Stromal cell of bone marrow (primary cell): ENCODE measurements around the gene RANGRF.

ENCODE experiments used
- DNase-seq: peaks from one replicate; pipeline ENCODE4 v3.0.0-alpha.2; 2012; ENCODE audit warnings: low read depth

Gene RANGRF

GRCh38 chr17:8314797-8315763 is 26.6 kb downstream of the RANGRF start:
- no peak for DNase-seq

DNA sequence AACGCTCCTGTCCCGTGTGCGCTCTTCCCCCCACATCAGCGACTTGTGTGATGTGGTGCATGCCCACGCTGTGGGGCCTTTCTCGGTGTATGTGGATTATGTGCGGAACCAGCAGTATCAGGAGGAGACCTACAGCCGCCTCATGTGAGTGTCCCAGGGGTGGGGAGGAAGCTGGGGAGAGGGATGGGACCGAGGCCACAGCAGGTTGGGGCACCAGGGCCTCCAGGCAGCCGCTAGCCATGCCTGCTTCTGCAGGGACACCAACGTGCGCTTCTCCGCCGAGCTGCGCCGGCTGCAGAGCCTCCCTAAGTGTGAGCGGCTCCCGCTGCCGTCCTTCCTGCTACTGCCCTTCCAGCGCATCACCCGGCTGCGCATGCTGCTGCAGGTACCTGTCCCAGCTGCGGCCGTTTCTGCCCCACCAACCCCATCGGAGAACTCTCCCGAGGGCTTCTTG is 27.3 kb downstream of the RANGRF start:
- DNase-seq = no peak

- DNase-seq = no peak
Observed at GRCh38 chr17:8318010-8318935, 29.8 kb downstream of the RANGRF start.

DNA sequence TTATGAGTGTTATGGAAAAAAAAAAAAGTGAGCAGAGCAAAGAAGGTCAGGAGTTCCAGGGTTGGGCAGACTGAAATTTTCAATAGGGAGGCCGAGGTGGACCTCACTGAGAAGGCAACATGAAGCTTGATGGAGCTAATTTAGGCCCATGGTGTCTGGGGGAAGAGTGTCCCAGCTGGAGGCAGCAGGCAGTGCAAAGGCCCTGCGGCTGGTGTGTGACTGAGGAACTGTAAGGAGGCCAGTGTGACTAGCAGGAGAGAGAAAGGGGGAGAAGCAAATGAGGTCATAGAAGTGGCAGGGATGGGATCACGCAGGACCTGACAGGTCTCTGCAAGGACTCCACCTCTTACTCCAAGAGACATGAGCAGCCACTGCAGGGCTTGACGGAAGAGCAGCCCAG is 31.8 kb downstream of the RANGRF start:
- DNase-seq = no peak

GRCh38 chr17:8320990-8321389 is 32.5 kb downstream of the RANGRF start:
- DNase-seq = no peak

DNA sequence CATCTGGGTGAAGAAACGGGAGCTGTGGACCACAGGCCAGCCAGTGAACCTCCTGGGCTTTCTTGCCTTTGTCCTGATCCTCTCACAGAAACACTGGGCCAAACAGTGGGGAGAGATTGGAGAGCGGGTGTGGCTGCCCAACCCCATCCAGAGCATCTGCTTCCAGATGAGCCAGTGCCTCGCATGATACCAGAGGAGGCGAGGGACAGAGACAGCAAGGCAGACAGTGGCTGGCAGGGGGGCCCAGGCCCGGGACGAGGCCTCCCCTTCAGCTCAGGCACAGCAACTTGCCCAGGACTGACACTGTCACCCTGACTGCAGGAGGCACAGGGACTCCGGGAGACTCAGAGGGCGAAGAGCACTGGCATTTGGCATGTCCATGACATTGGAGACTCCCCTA is 33.6 kb downstream of the RANGRF start:
- DNase-seq = no peak

DNA sequence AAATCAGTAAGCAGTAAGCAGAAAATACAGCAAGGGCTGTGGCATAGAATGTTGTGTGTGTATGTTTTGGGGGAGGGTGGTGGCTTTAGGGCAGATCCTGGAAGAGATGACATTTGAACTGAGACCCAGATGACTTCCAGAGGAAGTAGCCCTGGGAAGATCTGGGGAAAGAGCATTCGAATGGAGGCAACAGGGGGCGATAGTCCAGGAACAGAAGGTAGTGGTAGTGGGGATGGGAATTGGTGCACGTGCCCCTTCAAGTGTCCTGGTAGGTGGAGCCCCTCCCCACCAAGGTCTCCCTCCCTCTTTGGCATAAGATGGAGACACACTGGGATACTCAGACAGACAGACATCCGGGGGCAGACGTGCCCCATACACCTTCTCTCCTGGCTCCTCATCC is 35.7 kb downstream of the RANGRF start:
- no peak for DNase-seq

DNA sequence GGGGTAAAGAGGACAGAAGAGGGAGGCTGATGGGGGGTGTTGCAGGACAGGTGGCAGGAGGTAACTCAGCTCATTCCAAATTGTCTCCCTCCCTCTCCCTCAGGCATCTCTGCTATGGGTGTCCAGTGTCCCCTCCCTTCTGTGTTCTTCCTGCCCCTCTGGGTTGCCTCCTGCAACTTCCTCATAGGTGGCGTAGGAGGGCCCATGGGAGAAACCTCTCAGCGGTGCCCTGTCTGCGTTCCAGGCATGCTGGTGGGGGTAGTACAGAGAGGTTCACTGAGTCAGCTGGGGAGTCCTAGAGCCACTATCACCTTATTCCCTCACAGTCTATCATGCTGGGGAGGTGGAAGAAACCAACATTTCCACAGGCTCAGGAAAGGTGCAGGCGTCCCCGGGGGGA is 36.5 kb downstream of the RANGRF start:
- DNase-seq = no peak

- DNase-seq = no peak
Observed at GRCh38 chr17:8326511-8327302, 38.2 kb downstream of the RANGRF start.

- no peak for DNase-seq
Observed at GRCh38 chr17:8327303-8327649, 38.8 kb downstream of the RANGRF start.

DNA sequence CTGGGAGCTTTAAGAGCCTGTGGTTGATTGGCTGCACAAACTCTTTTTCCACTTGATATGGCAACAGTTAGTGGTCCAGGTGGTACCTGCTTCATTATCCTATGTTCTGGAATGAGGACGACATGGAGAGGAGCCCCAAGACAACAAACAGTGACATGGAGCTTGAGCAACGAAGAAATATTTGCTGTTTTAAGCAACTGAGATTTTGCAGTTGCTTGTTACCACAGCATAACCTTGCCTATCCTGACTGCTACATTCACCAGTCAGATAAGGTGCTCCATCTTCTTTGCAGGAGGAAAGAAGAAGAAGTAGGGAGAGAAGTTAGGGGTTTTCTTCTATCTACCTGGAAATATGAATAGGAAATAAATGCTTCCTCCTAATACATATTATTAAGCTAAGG is 43.7 kb downstream of the RANGRF start:
- no peak for DNase-seq

GRCh38 chr17:8332688-8333087 is 44.2 kb downstream of the RANGRF start:
- DNase-seq = no peak

- no peak for DNase-seq
Observed at GRCh38 chr17:8333281-8333680, 44.8 kb downstream of the RANGRF start.

DNA sequence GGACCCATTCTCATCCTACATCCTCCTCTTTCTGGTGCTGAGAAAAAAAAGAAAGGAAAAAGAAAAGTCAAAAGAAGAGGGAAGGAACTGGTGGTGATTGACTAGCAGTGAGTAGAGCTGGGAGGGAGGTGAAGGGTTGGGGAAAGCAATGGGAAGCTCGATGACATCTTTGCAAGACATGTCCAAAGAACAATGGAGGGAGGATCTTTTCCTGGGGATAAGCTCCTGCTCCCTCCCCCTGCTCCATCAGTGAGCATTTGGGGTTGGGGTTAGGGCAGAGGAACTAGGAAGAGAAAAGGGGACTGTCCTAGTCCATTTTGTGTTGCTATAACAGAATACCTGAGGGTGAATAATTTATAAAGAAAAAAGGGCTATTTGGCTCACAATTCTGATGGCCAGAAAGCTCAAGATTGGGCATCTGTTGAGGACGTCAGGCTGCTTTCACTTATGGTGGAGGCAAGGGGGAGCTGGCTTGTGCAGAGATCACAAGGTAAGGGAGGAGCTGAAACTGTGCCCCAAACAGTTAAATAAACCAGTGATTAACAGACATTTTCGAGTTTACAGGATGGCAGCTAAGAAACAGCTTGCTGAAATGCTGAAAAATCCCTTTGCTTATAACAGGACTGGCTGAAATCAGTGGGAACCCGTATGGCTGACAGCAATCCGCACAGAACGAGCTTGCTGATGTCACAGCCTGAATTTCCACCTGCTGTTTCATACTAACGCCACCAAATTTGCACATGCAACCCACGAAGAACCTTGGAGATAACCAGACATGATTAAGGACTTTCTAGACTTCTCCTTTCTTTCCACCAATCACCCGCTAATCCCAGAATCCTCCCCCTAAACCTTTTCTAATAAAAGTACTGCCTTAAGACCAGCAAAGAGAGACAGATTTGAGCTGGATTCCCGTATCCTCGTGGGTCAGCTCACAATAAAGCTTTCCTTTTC is 49.6 kb downstream of the RANGRF start:
- no peak for DNase-seq

DNA sequence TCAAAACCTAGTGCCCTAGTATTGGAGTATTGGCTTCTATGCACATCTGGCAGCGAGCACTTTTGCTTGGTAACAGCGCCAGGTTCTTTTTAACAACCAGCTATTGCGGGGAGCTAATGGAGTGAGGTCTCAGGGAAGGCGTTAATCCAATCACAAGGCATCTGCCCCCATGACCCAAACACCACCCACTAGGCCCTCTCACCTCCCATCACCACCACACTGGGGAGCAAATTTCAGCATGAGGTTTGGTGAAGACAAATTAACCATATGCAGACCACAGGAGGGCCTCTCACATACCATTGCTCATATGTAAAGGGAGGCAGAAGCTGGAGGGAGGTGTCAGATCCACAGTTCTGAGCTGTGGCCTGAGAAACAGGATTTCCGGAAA is 50.3 kb downstream of the RANGRF start:
- DNase-seq = no peak

DNA sequence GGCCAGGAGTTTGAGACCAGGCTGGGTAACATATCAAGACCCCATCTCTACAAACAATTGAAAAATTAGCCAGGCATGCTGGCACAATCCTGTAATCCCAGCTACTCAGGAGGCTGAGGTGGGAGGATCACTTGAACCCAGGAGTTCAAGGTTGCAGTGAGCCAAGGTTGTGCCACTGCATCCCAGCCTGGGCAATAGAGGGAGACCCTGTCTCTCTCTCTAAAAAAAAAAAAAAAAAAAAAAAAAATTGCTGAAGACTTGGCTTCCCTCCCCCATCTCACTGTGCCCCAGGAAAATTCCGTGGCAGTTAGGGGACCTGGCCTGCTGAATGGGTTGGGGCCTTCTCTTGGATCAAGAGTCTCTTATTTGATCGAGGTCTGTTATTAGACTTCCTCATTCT is 51.1 kb downstream of the RANGRF start, which contains the start of gene ODF4:
Gene ODF4 (plus strand): TSS at position 301 of the 400 bp plus-strand sequence. CDS start 212 bp downstream, outside the sequence.
- DNase-seq = no peak
